OCI-LY3 (cell line): ENCODE results near the gene TGM1.

ENCODE experiments used
- H2AFZ ChIP-seq: fragments of 200-600, 300-600 bp; shearing (Covaris generic); 2 replicates; pipeline ENCODE4 v1.6.0; 2014; ENCODE audit warnings: antibody characterized with exemption, low read depth, low read length
- H3K27ac ChIP-seq: fragments of 200-600, 300-600 bp; sonication (generic); 2 replicates; pipeline ENCODE4 v1.5.1; 2014; ENCODE audit warnings: mild to moderate bottlenecking, low read length, moderate library complexity, mixed read lengths
- H3K27me3 ChIP-seq: fragments of 200-600, 300-600 bp; sonication (generic); 2 replicates; pipeline ENCODE4 v1.6.1; 2014; ENCODE audit warnings: low read depth, low read length, mixed read lengths
- H3K36me3 ChIP-seq: fragments of 200-600, 300-600 bp; sonication (generic); replicated peaks from 2 replicates; pipeline ENCODE3; 2014; ENCODE audit warnings: low read depth, low read length, mixed read lengths
- H3K4me1 ChIP-seq: fragments of 300-600, 200-600 bp; sonication (generic); 2 replicates; pipeline ENCODE4 v1.6.1; 2014; ENCODE audit warnings: low read length, mixed read lengths
- H3K4me2 ChIP-seq: fragments of 200-600, 300-600 bp; sonication (generic); 2 replicates; pipeline ENCODE4 v1.6.1; 2014; ENCODE audit warnings: low read length, mixed read lengths
- H3K4me3 ChIP-seq: fragments of 300-600, 200-600 bp; sonication (generic); 2 replicates; pipeline ENCODE4 v1.5.1; 2014; ENCODE audit warnings: antibody characterized with exemption, mild to moderate bottlenecking, low read length, moderate library complexity
- H3K79me2 ChIP-seq: fragments of 300-600, 200-600 bp; shearing (Covaris generic); 2 replicates; pipeline ENCODE4 v1.6.1; 2014; ENCODE audit warnings: mild to moderate bottlenecking, low read length, mixed read lengths
- H3K9ac ChIP-seq: fragments of 300-600, 200-600 bp; shearing (Covaris generic); 2 replicates; pipeline ENCODE4 v1.6.0; 2014; ENCODE audit warnings: mild to moderate bottlenecking, low read length, moderate library complexity
- H3K9me3 ChIP-seq: fragments of 200-600, 300-600 bp; shearing (Covaris generic); 2 replicates; pipeline ENCODE4 v1.6.1; 2014; ENCODE audit warnings: low read length, mixed read lengths; ENCODE audit not compliant: insufficient read depth
- H4K20me1 ChIP-seq: fragments of 200-600, 300-600 bp; sonication (generic); 2 replicates; pipeline ENCODE4 v1.6.1; 2016; ENCODE audit warnings: low read length, mixed read lengths; ENCODE audit not compliant: insufficient read depth
- CTCF ChIP-seq: fragments of 200-600, 300-600 bp; sonication (generic); IDR thresholded peaks from 2 replicates; pipeline ENCODE4 v1.5.1; 2014; ENCODE audit warnings: antibody characterized with exemption, low read length, low read depth
- EZH2phosphoT487 ChIP-seq: fragments of 200-600 bp; shearing (Covaris generic); IDR thresholded peaks from 2 replicates; pipeline ENCODE4 v1.6.1; 2018; ENCODE audit warnings: antibody characterized with exemption, mixed run types, low read depth

TGM1 gene

GRCh38 chr14:24241829-24242443 is 21.0 kb downstream of the TGM1 start:
- Histone ChIP-seq H3K4me1 (peaks cover 18% of the 10 kb centered on the region), H2AFZ (peak overlapping the region; percentile 78; the same call in 1 of the 2 replicates), H3K9me3 (no peaks in the 10 kb centered on the region), H4K20me1 (peaks cover 5% of the 10 kb centered on the region; the same call in 1 of the 2 replicates), H3K79me2 (no peaks in the 10 kb centered on the region), H3K27me3 (no peaks in the 10 kb centered on the region), H3K9ac (peak overlapping the region; percentile 85), H3K27ac (peak overlapping the region; percentile 93), H3K4me3 (peak overlapping the region; percentile 82), H3K4me2 (peak overlapping the region; percentile 82), H3K36me3 (peaks cover 35% of the 10 kb centered on the region)
- TF ChIP-seq CTCF (peak; percentile 12; the same call in 1 of the 2 replicates), EZH2phosphoT487 (no peak)

- Histone ChIP-seq H3K4me2 (no peak overlapping the region), H3K27ac (no peak overlapping the region), H3K79me2 (no peaks in the 10 kb centered on the region), H4K20me1 (peaks cover 5% of the 10 kb centered on the region; the same call in 1 of the 2 replicates), H3K36me3 (peaks cover 48% of the 10 kb centered on the region), H3K27me3 (no peaks in the 10 kb centered on the region), H3K4me3 (no peak overlapping the region), H3K9me3 (no peaks in the 10 kb centered on the region), H3K9ac (no peak overlapping the region), H2AFZ (no peak overlapping the region), H3K4me1 (peaks cover 11% of the 10 kb centered on the region)
- TF ChIP-seq EZH2phosphoT487 (no peak), CTCF (no peak)
These were observed 22.7 kb downstream of the TGM1 start for GRCh38 chr14:24240110-24240918.

- H2AFZ ChIP-seq = no peak overlapping the region
- peaks cover 5% of the 10 kb centered on the region; the same call in 1 of the 2 replicates for H4K20me1 ChIP-seq
- H3K27me3 ChIP-seq = no peaks in the 10 kb centered on the region
- peaks cover 10% of the 10 kb centered on the region for H3K4me1 ChIP-seq
- no peak overlapping the region for H3K4me3 ChIP-seq
- H3K36me3 ChIP-seq = peaks cover 48% of the 10 kb centered on the region
- no peaks in the 10 kb centered on the region for H3K9me3 ChIP-seq
- no peak overlapping the region for H3K4me2 ChIP-seq
- TF ChIP-seq CTCF (no peak), EZH2phosphoT487 (no peak)
- no peak overlapping the region for H3K27ac ChIP-seq
- H3K9ac ChIP-seq = no peak overlapping the region
- H3K79me2 ChIP-seq = peaks cover 1% of the 10 kb centered on the region
These were observed 24.4 kb downstream of the TGM1 start for GRCh38 chr14:24238527-24239037.

- no peaks in the 10 kb centered on the region for H3K27me3 ChIP-seq
- H3K9ac ChIP-seq = no peak overlapping the region
- H4K20me1 ChIP-seq = peaks cover 5% of the 10 kb centered on the region; the same call in 1 of the 2 replicates
- H3K4me1 ChIP-seq = peaks cover 11% of the 10 kb centered on the region
- H3K79me2 ChIP-seq = peaks cover 6% of the 10 kb centered on the region
- H3K27ac ChIP-seq = no peak overlapping the region
- no peak overlapping the region for H2AFZ ChIP-seq
- H3K4me2 ChIP-seq = no peak overlapping the region
- H3K4me3 ChIP-seq = no peak overlapping the region
- no peak for TF ChIP-seq CTCF
- TF ChIP-seq EZH2phosphoT487 = no peak
- H3K36me3 ChIP-seq = peaks cover 48% of the 10 kb centered on the region
- H3K9me3 ChIP-seq = no peaks in the 10 kb centered on the region
These were observed 24.9 kb downstream of the TGM1 start for GRCh38 chr14:24238123-24238522.
